HCT116 (cell line): ENCODE results near the gene POP4. TPM values are rescaled to one million over a fixed set of nuclear protein-coding genes. Genes with fewer than 3 reads are reported as not detected.

Experiments used
- ATAC-seq: fragments of 200-7000 bp; cut with Tn5 transposase; 2 replicates; pipeline ENCODE4 v1.9.1; 2020; ENCODE audit warnings: mild to moderate bottlenecking, moderate library complexity
- BruUV-seq: library from RNA; stranded (reverse); fragments of 400-500 nt; replicated peaks from 2 replicates; lab custom pipeline; 2021; lab: Mats Ljungman, UMichigan
- CTCF ChIA-PET: fragments of 300-600 bp; sonication (Branson Sonifier 250); formaldehyde crosslinking; loops from one replicate; lab custom pipeline; 2021; ENCODE audit warnings: antibody characterized with exemption; lab: Charles Lee
- POLR2A ChIA-PET: fragments of 300-600, 350-600 bp; sonication (Branson Sonifier 250); formaldehyde crosslinking; loops from one replicate; lab custom pipeline; 2021; ENCODE audit warnings: antibody characterized with exemption; lab: Charles Lee
- RAD21 ChIA-PET, 2 experiments: fragments of 300-600 bp; sonication (Branson Sonifier 250); formaldehyde crosslinking; loops; one replicate each; lab custom pipeline; 2023; ENCODE audit warnings: low total read pairs in 2 of 2; ENCODE audit not compliant: uncharacterized antibody in 2 of 2, unreplicated experiment in 2 of 2, low non-redundant PET in 1 of 2; lab: Charles Lee
- DNase-seq: peaks from one replicate; pipeline ENCODE4 v3.0.0-alpha.2; 2010; ENCODE audit warnings: low read depth, low spot score
- H2AFZ ChIP-seq: fragments of 200-600 bp; shearing (Covaris generic), sonication (generic); 2 replicates; pipeline ENCODE4 v1.6.1; 2017; ENCODE audit warnings: low read depth, mixed run types, mixed read lengths, antibody characterized with exemption, low read length; ENCODE audit not compliant: poor library complexity, severe bottlenecking
- H3K27ac ChIP-seq: 2 replicates; pipeline ENCODE4 v1.5.1; 2012; ENCODE audit warnings: low read depth, low read length
- H3K27me3 ChIP-seq: fragments of 200-600 bp; sonication (generic); 2 replicates; pipeline ENCODE4 v1.6.1; 2016; ENCODE audit warnings: mixed run types, low read length, mixed read lengths; ENCODE audit not compliant: insufficient read depth
- H3K36me3 ChIP-seq, 2 experiments: fragments of 200-500 bp in 1 of 2; fragments of 200-600 bp in 1 of 2; sonication (Bioruptor generic) in 1 of 2; sonication (generic) in 1 of 2; 2 replicates each; pipeline versions ENCODE4 v1.5.1 to v1.6.1; 2014 to 2016; ENCODE audit warnings: low read length in 2 of 2, inconsistent platforms in 1 of 2, mixed read lengths in 1 of 2, mixed run types in 1 of 2; ENCODE audit not compliant: insufficient read depth in 2 of 2, control insufficient read depth in 1 of 2
- H3K4me1 ChIP-seq, 2 experiments: fragments of 200-600 bp in 1 of 2; sonication (generic) in 1 of 2; 2 replicates each; pipeline versions ENCODE4 v1.5.1 to v1.6.1; 2012 to 2017; ENCODE audit warnings: low read length in 2 of 2, inconsistent platforms in 1 of 2, mild to moderate bottlenecking in 1 of 2, mixed read lengths in 1 of 2, mixed run types in 1 of 2, moderate library complexity in 1 of 2; ENCODE audit not compliant: insufficient read depth in 2 of 2, control insufficient read depth in 1 of 2
- H3K4me2 ChIP-seq: fragments of 200-600 bp; sonication (generic); 2 replicates; pipeline ENCODE4 v1.6.1; 2017; ENCODE audit warnings: mixed run types, low read length, mixed read lengths
- H3K4me3 ChIP-seq, 2 experiments: fragments of 200-600 bp in 1 of 2; sonication (generic) in 1 of 2; replicated peaks in 1 of 2; 2 replicates each; pipeline ENCODE4 v1.5.1; 2011 to 2016; ENCODE audit warnings: low read length in 2 of 2, control low read depth in 1 of 2, low read depth in 1 of 2, mild to moderate bottlenecking in 1 of 2, mixed read lengths in 1 of 2, mixed run types in 1 of 2
- H3K79me2 ChIP-seq: fragments of 200-600 bp; sonication (generic); 2 replicates; pipeline ENCODE4 v1.6.1; 2017; ENCODE audit warnings: mild to moderate bottlenecking, mixed run types, low read length, moderate library complexity, mixed read lengths; ENCODE audit not compliant: insufficient read depth
- H3K9ac ChIP-seq: fragments of 200-600 bp; sonication (generic); 2 replicates; pipeline ENCODE4 v1.6.1; 2016; ENCODE audit warnings: low read length, mixed read lengths
- H3K9me2 ChIP-seq: fragments of 200-600 bp; sonication (generic), shearing (Covaris generic); 2 replicates; pipeline ENCODE4 v1.6.1; 2017; ENCODE audit warnings: mixed run types, mild to moderate bottlenecking, moderate library complexity; ENCODE audit not compliant: insufficient read depth
- H3K9me3 ChIP-seq, 2 experiments: fragments of 200-500 bp in 1 of 2; fragments of 200-600 bp in 1 of 2; sonication (Bioruptor generic) in 1 of 2; sonication (generic) in 1 of 2; 2 replicates each; pipeline ENCODE4 v1.6.1; 2014 to 2017; ENCODE audit warnings: low read length in 2 of 2, mixed read lengths in 2 of 2, inconsistent platforms in 1 of 2, low read depth in 1 of 2, mild to moderate bottlenecking in 1 of 2, mixed run types in 1 of 2, moderate library complexity in 1 of 2; ENCODE audit not compliant: control insufficient read depth in 1 of 2, insufficient read depth in 1 of 2
- H4K20me1 ChIP-seq: fragments of 200-600 bp; sonication (generic), shearing (Covaris generic); 2 replicates; pipeline ENCODE4 v1.6.1; 2017; ENCODE audit warnings: mixed run types, mild to moderate bottlenecking, moderate library complexity; ENCODE audit not compliant: insufficient read depth
- CEBPB ChIP-seq: IDR thresholded peaks from 2 replicates; pipeline ENCODE4 v1.6.1; 2012; ENCODE audit warnings: low read depth
- EGR1 ChIP-seq: IDR thresholded peaks from 2 replicates; pipeline ENCODE4 v1.6.1; 2012; ENCODE audit warnings: low read depth
- EZH2 ChIP-seq: fragments of 200-600 bp; sonication (generic); IDR thresholded peaks from 2 replicates; pipeline ENCODE4 v1.6.1; 2017; ENCODE audit warnings: antibody characterized with exemption, mixed run types
- JUND ChIP-seq: IDR thresholded peaks from 2 replicates; pipeline ENCODE4 v1.6.1; 2012
- MAX ChIP-seq: IDR thresholded peaks from 2 replicates; pipeline ENCODE4 v1.6.1; 2012
- POLR2A ChIP-seq: IDR thresholded peaks from 2 replicates; pipeline ENCODE4 v1.7.0; 2011; ENCODE audit warnings: borderline replicate concordance; ENCODE audit not compliant: insufficient read depth, insufficient read length; ENCODE audit errors: extremely low read depth
- POLR2AphosphoS5 ChIP-seq: IDR thresholded peaks from 2 replicates; pipeline ENCODE4 v1.6.1; 2011; ENCODE audit warnings: mild to moderate bottlenecking, low read depth, low read length, moderate library complexity
- RAD21 ChIP-seq: IDR thresholded peaks from 2 replicates; pipeline ENCODE4 v1.6.1; 2012; ENCODE audit warnings: low read depth, mild to moderate bottlenecking
- REST ChIP-seq: IDR thresholded peaks from 2 replicates; pipeline ENCODE4 v1.6.1; 2012; ENCODE audit warnings: low read depth
- SRF ChIP-seq: IDR thresholded peaks from 2 replicates; pipeline ENCODE4 v1.6.1; 2012; ENCODE audit warnings: low read depth
- ZBTB33 ChIP-seq: IDR thresholded peaks from 2 replicates; pipeline ENCODE4 v1.6.1; 2011; ENCODE audit warnings: mild to moderate bottlenecking, low read length, moderate library complexity; ENCODE audit not compliant: insufficient replicate concordance; ENCODE audit errors: extremely low read depth
- ZFX ChIP-seq: fragments of 450-650 bp; IDR thresholded peaks from 2 replicates; pipeline ENCODE4 v1.6.1; 2017
- ZNF274 ChIP-seq: fragments of 200-500 bp; sonication (Bioruptor generic); IDR thresholded peaks from 2 replicates; pipeline ENCODE4 v1.6.1; 2014; ENCODE audit warnings: mild to moderate bottlenecking, low read depth, low read length, inconsistent platforms
- intact Hi-C: fragments of 100-400 bp; cut with micrococcal nuclease; formaldehyde crosslinking; loops from 2 replicates; pipeline ENCODE4 v1.10.0; 2022
- total RNA-seq: library from RNA; stranded (reverse); gene quantifications from one replicate; pipeline ENCODE4 v1.2.1, GENCODE V29; 2021; ENCODE audit not compliant: unreplicated experiment
- TF ChIP-seq, protein P1 (sequence below): IDR thresholded peaks from 2 replicates; pipeline ENCODE4 v1.6.1; 2012

Gene POP4
- total RNA-seq, 1 experiment from 2014 or later = 61.2 TPM

DNA sequence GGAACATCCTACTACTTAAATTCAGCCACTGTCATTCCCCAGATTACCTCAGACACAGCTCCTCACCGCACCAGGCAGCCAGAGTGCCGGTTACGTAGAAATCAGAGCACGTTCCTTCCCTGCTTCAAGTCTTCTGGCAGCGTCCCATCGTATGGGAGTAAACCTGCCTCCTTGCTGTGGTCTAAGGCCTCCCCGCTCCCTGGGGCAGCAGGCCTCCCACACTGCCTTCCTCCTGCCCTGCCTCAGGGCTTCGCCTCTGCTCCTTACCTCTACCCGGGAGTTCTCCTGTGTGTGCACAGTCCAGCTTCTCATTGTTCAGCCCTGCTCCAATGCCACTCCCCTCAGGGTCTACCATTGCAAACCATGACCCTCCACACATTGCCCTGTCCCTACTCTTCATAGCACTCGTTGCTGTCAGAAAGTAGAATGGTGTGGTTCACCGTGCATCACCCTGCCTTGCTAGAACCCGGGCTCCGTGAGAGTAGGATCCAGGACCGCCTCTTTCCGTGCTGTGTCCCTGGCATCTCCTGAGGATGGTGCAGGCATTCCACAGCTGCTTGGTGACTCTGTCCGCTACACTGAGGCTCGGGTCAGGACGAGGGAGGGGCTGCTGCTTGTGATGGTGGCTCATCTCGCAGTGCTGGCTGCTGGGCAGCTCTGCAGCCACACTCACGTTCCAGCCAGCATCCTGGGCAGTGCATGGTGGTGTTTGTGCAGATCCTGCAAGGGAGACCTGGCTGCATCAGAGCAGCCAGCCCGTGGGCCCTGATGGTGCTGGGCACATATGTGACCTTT lies 6.9 kb downstream of the POP4 start:
- Histone ChIP-seq H3K4me3 (no peak overlapping the region), H3K27ac (no peak overlapping the region), H3K9ac (no peak overlapping the region), H3K4me1 (no peaks in the 10 kb centered on the region), H3K36me3 (peaks cover 13 to 29% of the 10 kb centered on the region in 2 experiments), H3K79me2 (no peaks in the 10 kb centered on the region), H3K9me2 (no peaks in the 10 kb centered on the region)
- no TSS peak for BruUV-seq
- RAD21 ChIA-PET = no interaction called here
- CTCF ChIA-PET = no interaction called here
- TF ChIP-seq ZBTB33 (no peak), JUND (no peak), EGR1 (no peak), RAD21 (no peak), ZFX (no peak), SRF (no peak), MAX (no peak), POLR2A (no peak), EZH2 (no peak), ZNF274 (no peak), POLR2AphosphoS5 (no peak), REST (no peak), CEBPB (no peak)
- TF ChIP-seq, protein P1, sequence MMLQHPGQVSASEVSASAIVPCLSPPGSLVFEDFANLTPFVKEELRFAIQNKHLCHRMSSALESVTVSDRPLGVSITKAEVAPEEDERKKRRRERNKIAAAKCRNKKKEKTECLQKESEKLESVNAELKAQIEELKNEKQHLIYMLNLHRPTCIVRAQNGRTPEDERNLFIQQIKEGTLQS = no peak
- TF ChIP-seq, all 23 proteins: peak for 0
- no peak overlapping the region for H2AFZ ChIP-seq
- H3K9me3 ChIP-seq = no peaks in the 10 kb centered on the region
- DNase-seq (no peak), ATAC-seq (no peak)
- H3K27me3 ChIP-seq = no peaks in the 10 kb centered on the region
- H4K20me1 ChIP-seq = no peaks in the 10 kb centered on the region
- intact Hi-C loops = loop anchor here (5.0 kb wide), 2 partner anchors 54 to 259 kb away; partner anchors contain the start of gene PLEKHF1
- H3K4me2 ChIP-seq = no peak overlapping the region
- POLR2A ChIA-PET = no interaction called here
